Measurements from ENCODE around the gene GSC2.

The GSC2 gene

DNA sequence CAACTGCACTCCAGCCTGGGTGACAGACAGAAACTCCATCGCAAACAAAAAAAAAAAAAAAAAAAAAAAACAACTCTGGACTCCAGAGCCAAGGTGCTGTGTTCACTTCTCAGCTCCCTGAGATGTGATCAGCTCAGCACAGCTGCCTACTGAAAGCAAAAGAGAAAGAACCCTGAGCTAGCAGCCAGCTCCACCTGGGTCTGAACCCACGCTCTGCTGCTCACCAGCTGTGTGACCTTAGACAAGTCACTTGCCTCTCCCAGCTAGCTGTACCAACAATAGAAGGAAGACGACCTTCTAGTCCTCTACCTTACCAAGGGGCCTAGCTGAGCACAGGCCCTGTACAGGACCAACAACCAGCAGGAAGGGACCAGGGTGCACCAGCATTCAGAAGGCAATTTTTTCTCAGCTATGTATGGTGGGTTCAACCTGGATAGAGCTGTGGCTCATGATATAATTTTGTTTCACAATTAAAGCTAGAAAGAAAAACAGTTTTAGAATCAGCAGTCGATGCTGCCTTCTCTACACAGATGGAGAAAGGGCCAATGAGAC, 31.7 kb downstream of the GSC2 start:
- DNase-seq: peak in 1 of 5 donors; percentile 44

DNA sequence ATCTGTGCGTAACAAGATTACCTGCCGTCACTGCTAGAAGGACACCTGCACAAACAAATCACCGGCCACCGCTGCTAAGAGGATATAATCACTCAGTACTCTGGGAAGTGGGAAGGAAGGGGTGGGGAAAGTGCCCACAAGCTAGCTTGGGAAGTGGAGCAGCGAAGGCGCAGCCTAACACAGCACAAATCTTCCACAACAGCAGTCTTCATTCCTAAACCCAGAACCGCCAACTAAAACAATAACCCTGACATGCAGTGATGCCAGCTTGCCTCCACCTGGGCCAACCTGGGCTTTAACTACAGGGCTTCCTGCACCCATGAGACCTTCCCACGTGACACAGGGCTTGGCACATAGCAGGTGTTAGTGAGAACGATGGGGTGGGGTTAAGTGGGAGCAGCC, 33.0 kb downstream of the GSC2 start:
- DNase-seq: no peak

DNA sequence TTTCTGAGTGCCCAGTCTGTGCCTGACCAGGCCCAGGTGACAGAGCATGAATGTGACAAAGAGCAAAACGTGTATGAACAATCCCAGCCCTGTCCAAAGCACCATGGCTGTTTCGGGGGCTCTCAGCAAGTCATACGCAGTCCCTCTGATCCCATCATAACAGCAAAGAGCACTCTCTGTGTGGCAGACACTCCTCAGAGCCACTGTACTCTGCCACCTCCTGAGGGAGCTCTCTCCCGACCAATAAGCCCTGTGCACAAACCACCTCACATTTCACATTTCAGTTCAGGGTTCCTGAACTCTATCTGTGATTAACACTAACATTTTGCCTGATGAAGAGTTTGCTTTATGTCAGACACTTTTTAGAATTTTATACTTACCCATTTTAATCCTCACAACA, 34.5 kb downstream of the GSC2 start:
- DNase-seq: no peak

DNA sequence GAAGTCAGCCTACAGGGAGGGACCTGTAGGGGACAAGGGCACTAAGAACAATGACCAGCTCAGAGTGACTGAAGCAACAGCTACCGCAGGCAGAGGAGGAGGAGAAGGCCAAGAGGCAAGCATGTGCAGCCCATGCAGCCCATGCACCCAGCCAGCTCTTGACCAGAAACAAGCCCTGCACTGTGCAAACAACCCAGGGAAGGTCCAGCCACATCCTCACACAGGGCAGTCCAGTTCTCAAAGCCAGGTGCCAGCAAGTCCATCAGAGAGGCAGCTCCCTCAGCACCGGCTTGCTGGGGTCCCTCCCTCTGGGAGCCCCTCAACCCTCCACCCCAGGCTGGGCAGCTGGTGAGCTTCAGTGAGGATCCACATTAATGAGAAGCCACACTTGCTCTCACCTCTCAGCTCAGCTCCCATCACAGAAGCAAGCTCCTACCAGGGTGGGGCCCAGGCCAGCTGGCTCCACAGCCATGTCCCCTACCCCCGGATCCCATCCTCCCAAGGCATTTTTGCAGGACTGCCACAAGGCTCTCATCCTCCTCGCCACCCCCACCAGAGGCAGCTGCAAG, 35.0 kb downstream of the GSC2 start:
- no peak for DNase-seq

DNA sequence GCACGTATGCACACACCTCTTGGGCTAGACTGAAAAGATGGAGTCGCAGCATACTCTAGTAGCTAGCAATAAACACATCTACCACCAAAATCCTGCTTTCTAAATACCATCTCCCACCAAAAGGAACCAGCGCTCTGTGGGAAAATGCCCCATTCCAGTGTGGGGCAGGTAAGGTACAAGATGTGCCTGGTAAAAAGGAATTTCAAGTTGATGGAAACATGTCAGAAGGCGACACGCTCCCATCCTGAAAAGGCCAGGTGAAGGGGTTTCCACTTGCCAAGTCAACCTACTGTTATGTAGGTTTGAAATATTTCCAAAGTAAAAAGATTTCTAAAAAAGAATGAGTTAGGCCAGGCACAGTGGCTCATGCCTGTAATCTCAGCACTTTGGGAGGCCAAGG, 36.7 kb downstream of the GSC2 start:
- DNase-seq: no peak

DNA sequence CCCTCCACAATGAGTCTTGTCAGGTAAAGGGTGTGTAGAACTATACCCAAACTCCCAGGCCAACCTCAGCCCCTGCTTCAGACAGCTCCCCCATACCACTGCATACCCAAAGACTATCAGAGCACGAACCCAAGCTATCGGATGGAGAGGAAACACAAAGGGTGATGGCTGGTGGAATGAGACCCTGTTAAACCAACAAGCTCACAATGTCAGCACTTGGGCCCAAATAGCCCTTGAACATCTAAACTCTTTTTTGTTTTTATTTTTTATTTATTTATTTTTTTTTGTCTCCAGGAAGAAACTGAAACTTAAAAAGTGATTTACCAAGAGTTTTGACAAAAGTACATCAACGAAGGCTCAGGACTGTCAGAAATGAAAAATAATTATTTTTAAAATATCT, 38.5 kb downstream of the GSC2 start:
- DNase-seq: no peak

DNA sequence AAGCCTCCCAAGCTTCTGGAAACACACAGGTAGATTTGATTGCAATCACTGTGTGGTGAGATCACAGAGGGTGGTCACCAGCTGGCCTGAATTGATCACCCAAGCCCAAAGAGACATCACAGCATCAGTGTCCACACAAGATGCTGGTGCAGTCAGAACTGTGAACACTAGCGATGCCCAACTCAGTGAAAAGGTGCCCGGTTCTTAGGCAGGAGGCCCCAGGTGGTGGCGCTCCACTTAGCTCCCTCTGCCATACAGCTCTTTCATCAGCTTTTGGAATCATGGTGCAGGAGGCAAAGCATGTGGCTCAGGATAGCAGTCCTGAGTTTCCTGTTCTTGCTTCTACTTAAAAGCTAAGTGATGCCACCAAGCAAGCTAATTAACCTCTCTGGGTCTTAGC, 39.0 kb downstream of the GSC2 start:
- DNase-seq: no peak

DNA sequence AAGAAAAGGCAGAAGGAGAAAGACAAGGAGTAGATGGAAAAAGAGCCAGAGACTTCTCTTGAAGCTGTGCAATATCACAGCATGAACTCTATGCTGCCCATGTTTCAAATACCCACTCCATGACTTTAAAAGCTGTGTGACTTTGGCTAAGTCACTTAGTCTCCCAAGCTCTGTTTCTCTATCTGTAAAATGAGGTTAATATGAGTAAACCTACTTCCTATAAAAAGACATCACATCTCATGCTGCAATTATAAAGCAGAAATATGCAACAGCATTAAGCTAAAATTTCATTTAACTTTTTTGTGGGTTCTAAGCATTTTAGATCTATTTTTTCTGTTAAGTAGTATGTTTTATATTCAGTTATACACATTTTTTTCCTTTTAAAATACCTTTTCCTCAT, 39.4 kb downstream of the GSC2 start:
- no peak for DNase-seq

DNA sequence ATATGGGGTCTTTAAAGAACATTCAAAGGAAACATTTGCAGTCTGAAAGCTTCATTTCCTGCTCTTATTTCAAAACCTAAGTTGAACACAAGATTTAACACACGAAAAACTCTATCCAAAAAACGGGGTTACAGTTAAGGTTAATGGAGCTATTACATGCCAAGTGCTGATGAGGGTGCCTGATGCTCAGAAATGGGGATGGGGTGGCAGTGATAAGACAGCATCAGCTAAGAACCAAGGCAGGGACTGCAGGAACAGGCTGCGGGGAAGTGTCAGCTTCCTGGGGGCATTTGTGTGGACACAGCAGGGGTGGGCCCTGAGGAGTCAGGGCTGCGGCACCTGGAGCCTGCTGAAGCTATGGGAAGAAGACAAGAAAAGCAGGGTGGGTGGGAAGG, 40.0 kb downstream of the GSC2 start:
- no peak for DNase-seq

DNA sequence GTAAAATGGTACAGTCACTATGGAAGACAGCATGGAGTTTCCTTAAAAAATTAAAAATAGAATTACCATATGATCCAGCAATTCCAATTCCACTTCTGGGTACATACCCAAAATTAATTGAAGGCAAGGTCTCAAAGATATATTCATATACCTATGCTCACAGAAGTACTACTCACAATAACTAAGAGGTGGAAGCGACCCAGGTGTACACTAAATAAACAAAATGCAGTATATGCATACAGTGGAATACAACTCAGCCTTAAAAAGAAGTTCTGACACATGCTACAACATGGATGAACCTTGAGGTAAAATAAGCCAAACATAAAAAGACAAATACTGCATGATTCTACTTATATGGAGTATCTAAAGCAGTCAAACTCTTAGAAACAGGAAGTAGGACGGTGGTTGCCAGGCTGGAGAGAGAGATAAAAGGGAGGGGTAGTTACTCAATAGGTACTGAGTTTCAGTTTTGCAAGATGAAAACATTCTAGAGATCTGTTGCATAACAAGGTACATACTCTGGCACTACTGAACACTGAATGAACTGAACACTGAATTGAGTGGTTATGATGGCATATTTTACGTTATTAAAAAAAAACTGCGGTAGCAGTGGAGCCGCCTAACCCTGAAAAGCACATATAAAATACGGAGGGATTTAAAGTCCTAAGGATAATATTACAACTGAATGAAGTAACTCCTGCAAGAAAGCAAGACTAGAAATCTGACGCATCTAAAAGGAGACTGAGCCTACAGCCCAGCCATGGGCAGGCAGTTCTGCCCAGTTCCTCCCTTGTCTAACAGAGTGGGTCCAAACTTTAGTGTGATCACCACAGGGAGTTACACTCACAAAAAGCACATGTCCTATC, 40.7 kb downstream of the GSC2 start:
- DNase-seq: peak in 4 of 5 donors; percentile 36 to 82 (median 50)

DNA sequence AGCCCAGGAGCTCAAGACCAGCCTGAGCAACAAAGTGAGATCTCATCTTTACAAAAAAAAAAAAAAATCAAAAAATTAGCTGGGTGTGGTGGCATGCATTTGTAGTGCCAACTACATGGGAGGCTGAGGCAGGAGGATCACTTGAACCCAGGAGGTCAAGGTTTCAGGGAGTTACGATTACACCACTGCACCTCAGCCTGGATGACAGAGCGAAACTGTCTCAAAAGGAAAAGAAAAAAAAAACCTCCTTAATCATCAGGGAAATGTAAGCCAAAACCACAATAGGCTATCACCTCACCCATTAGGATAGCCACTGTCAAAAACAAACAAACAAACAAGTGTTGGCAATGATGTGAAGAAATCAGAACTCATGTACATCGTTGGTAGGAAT, 41.3 kb downstream of the GSC2 start:
- no peak for DNase-seq

DNA sequence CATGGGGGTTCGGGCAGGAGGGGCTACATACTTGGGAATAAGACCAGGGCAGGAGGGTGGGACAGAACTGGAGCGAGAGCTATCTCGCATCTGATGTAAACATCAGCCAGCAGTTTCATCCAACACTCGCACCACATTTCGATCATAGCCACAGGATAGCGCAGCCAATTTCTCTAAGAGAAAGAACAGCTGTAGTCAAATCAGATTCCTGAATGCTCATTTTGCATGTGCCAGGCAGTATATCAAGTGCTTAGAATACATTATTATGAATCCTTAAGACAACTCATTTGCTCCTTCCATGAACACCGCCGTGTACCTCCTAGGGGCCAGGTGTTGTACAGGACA, 42.4 kb downstream of the GSC2 start:
- DNase-seq: no peak

DNA sequence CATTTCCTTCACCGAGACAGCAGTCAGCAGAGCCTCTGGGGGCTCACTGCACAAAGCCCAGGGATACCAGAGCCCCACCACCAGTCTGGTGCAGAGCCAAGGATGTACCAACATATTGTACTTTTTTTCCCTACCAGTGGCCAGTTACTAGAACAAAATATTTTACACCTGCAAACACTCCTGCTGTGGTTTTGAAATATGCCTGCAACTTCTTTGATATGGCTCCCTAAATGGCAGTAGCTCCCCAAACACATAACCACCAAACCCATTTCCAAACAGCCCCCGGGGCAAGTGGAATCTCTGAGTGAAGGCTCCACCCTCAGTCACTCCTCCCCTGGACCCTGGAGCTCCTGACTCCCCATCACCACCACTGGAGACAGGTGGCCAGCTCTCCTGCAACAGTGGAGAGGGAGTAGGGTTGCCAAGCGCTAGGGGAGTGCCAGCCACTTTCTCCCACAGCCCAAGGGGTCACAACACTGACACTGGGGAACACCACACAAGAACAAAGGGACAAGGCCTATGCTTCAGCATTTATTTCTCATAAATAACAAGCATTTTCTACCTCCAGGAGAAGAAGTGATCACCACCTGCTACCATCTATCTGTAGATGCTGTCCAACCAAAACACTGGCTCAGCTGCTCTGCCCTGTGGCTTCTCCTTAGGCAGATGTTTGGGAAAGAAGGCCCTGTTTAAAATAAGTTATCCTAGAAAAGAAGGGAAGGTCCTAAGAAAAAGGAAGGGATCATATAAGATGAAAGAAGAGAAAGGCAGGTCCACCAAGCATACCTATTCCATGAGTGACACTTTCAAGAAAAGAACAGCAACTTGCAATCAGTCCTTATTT, 43.0 kb downstream of the GSC2 start:
- no peak for DNase-seq

DNA sequence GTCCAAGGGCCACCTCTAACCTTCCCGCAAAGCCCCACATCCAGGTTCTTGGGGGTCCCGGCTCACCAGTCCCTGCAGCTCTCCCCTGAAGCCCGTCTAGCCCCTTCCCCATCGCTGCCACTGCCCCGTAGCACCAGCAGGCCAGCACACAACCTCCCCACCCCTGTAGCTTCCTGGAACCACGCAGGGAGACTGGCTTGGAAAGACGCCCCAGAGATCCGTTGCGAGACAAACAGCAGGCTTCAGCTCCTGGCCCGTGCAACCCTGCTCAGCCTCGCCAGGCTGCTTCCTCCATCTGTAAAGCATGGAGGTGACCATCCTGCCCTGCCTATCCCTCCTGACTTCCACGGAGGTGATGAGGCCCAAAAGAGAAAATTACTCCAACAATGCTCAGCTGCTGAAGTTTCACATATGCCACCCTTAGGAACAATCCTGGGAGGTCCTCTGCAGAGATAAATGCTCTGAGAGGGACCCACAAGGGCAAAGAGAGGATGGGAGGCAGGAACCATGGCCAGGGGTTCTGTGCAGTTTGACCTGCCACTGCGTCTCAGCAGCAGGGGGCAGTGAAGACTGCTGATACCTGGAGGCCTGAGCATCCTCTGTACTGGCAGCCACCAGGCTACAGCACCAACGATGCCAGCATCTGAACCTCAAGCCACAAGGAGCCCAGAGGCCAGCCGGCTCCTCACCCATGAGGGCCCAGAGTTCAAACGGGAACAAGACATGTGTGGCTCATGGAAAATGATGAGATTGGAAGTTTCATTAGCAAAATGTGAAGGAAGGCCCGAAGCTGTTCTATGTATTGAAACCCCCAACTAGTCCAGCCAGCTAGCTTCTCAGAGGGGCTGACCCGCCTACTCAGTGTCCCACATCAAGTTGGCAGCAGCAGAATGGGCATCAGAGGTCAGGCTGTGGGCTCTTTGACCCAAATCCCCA, 44.0 kb downstream of the GSC2 start:
- peak in 4 of 5 donors; percentile 26 to 48 (median 42) for DNase-seq

DNA sequence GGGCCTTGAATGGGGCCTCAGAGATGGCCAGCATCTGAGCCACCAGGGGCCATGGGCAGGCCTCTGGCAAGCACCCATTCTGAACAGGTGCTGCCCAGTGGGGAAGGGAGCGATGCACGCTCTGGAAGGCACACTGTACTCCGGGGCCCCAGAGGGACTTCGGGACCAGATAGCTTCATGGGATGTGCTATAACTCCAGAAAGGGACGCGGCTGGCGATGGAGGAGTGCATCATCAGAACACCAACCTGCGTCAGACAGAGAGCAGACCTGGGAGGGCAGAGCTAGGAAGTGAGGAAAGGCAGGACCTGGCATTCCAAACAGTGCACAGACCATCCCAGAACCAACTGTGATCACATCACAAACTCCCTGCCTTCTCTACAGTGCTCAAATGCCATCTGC, 44.6 kb downstream of the GSC2 start:
- no peak for DNase-seq

DNA sequence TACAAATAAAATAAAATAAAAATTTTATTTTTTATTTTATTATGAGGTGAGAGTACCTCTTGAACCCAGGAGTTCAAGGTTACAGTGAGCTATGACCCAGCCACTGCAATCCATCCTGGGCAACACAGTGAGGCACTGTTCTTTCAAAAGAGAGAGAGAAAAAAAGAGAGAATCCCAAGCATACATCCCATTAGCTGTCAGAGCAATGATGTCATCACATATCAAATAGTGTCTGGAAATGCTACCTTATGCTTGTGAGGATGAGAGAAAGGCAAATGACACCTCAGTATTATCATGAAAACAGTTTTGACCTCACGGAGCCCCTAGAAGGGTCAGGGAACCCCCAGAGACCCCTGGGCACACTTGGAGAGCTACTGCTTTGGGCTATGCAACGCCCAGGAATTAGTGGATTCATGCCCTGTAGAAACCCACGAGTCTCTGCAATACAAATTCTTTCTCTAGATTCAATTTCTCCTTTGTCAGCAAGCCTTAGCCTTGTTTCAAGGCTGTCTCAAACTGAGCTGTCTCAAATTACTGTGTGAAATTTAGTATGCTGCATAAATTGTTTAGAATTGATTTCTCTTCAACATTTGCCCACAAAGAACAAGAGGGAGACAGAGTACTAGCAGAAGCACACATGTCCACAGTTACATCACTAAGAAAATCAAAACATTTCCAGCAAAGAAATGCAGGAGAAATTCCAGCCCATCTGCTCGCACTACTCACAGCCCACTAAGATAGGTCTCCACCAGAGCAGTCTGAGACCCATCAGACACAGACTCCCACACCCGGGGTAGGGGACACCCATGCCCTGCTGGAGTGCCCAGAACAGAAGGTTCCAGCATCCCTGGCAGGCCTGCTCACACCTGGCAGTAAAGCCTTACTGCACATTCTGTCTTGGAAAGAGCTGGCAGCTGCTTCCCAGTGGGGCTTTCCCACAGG, 45.9 kb downstream of the GSC2 start:
- no peak for DNase-seq

DNA sequence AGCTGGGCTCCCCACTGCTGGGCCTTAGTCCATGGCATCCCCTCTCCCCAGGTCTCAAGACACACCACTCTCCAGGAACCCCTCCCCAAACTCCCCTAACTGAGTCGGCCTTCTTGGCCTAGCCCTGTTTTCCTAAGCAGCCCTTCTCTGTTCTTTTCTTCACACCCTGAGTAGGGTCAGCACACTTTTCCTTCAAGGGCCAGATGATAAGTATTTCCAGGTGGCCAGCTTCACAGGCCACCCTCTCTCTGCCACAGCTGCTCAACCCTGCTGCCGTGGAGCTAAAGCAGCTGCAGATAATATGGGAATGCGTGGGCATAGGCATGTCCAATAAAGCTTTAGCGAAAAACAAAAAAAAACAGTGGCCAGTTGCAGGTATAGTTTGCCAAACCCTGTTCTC, 51.9 kb downstream of the GSC2 start:
- no peak for DNase-seq

DNA sequence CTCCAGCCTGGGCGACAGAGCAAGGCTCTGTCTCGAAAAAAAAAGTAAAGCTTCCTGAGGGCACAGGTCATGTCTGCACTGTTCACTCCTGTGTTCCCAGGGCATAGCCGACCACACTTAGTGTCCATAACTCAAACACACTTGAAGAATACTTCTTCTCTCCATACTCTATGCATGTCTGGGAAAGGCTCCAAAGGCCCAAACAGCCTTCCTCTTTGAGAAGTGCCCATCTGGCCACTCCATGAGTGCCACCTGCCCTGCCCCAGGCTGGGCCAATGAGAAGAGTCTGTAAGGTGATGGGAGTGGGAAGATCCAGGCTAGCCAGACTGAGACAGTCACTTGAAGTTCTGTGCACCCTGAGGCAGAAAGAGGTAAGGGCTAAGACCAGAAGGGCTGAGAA, 52.6 kb downstream of the GSC2 start:
- no peak for DNase-seq
